HFFc6 (cell line): ENCODE data around the gene RIT1. TPM values are rescaled to one million over a fixed set of nuclear protein-coding genes. Genes with fewer than 3 reads are reported as not detected.

Source experiments
- DNase-seq: peaks from one replicate; pipeline ENCODE4 v3.0.0-alpha.2; 2018
- H3K27ac Mint-ChIP-seq: 2 replicates; pipeline ENCODE4 v1.8.0; 2020; ENCODE audit warnings: mild to moderate bottlenecking, mixed read lengths
- H3K27me3 Mint-ChIP-seq: 2 replicates; pipeline ENCODE4 v1.8.0; 2021; ENCODE audit warnings: mild to moderate bottlenecking, moderate library complexity, mixed read lengths; ENCODE audit not compliant: insufficient read depth
- H3K36me3 Mint-ChIP-seq: 2 replicates; pipeline ENCODE4 v1.8.0; 2021; ENCODE audit warnings: low read depth, mixed read lengths
- H3K4me1 Mint-ChIP-seq: 2 replicates; pipeline ENCODE4 v1.8.0; 2020; ENCODE audit warnings: low read depth, mixed read lengths
- H3K4me3 Mint-ChIP-seq: 2 replicates; pipeline ENCODE4 v1.8.0; 2020; ENCODE audit warnings: mild to moderate bottlenecking, moderate library complexity, mixed read lengths
- H3K9me3 Mint-ChIP-seq: 2 replicates; pipeline ENCODE4 v1.8.0; 2020; ENCODE audit warnings: mild to moderate bottlenecking, mixed read lengths
- CTCF ChIP-seq: fragments of 200-600 bp; sonication (generic); IDR thresholded peaks from 2 replicates; pipeline ENCODE4 v1.5.0; 2021; ENCODE audit warnings: antibody characterized with exemption, mild to moderate bottlenecking
- total RNA-seq, 6 experiments: library from RNA; stranded (reverse); fragmentation: NEBNext Ultra II Directional; extraction: Animal tissue kit (Norgen Biotek cat#: 25700); gene quantifications; 2 replicates in 1 of 6; 3 replicates in 5 of 6; pipeline ENCODE4 v1.2.3, GENCODE V29; 2021

The RIT1 gene
- total RNA-seq, 6 experiments from 2014 or later = 26.1 to 35.4 (median 32.1) TPM

GRCh38 chr1:155951753-155952504 is 40.8 kb upstream of the RIT1 start:
- TF ChIP-seq CTCF = no peak
- Mint-ChIP-seq H3K36me3 (peaks cover 17% of the 10 kb centered on the region), H3K4me1 (no peaks in the 10 kb centered on the region), H3K27me3 (no peaks in the 10 kb centered on the region; the same call in 1 of the 2 replicates), H3K4me3 (no peak overlapping the region), H3K27ac (peak overlapping the region; percentile 24; the same call in 1 of the 2 replicates), H3K9me3 (no peaks in the 10 kb centered on the region)
- DNase-seq = no peak

GRCh38 chr1:155950829-155951228 is 39.7 kb upstream of the RIT1 start:
- peaks cover 26% of the 10 kb centered on the region for H3K36me3 Mint-ChIP-seq

GRCh38 chr1:155947741-155948140 is 36.6 kb upstream of the RIT1 start:
- peaks cover 18% of the 10 kb centered on the region; the same call in 1 of the 2 replicates for H3K36me3 Mint-ChIP-seq
- no peaks in the 10 kb centered on the region; the same call in 1 of the 2 replicates for H3K4me1 Mint-ChIP-seq
- no peak overlapping the region for H3K27ac Mint-ChIP-seq
- H3K4me3 Mint-ChIP-seq = no peak overlapping the region
- TF ChIP-seq CTCF = no peak
- H3K27me3 Mint-ChIP-seq = peaks cover 10% of the 10 kb centered on the region
- no peak for DNase-seq
- H3K9me3 Mint-ChIP-seq = no peaks in the 10 kb centered on the region

More at GRCh38 chr1:155950829-155951228, 39.7 kb upstream of the RIT1 start:
- no peak for DNase-seq
- H3K27me3 Mint-ChIP-seq = no peaks in the 10 kb centered on the region; the same call in 1 of the 2 replicates
- H3K4me3 Mint-ChIP-seq = no peak overlapping the region
- TF ChIP-seq CTCF = no peak
- H3K27ac Mint-ChIP-seq = no peak overlapping the region
- no peaks in the 10 kb centered on the region for H3K9me3 Mint-ChIP-seq
- H3K4me1 Mint-ChIP-seq = no peaks in the 10 kb centered on the region

GRCh38 chr1:155947292-155947691 is 36.1 kb upstream of the RIT1 start:
- Mint-ChIP-seq H3K36me3 (peaks cover 18% of the 10 kb centered on the region; the same call in 1 of the 2 replicates), H3K4me1 (peaks cover 4% of the 10 kb centered on the region), H3K9me3 (no peaks in the 10 kb centered on the region), H3K27ac (no peak overlapping the region), H3K27me3 (peaks cover 12% of the 10 kb centered on the region), H3K4me3 (no peak overlapping the region)
- no peak for DNase-seq
- TF ChIP-seq CTCF = no peak

- H3K27ac Mint-ChIP-seq = peak overlapping the region; percentile 2; the same call in 1 of the 2 replicates
- no peak for TF ChIP-seq CTCF
- H3K4me3 Mint-ChIP-seq = no peak overlapping the region
- H3K36me3 Mint-ChIP-seq = peaks cover 18% of the 10 kb centered on the region; the same call in 1 of the 2 replicates
- H3K4me1 Mint-ChIP-seq = peaks cover 8% of the 10 kb centered on the region
- no peak for DNase-seq
- peaks cover 12% of the 10 kb centered on the region for H3K27me3 Mint-ChIP-seq
- H3K9me3 Mint-ChIP-seq = no peaks in the 10 kb centered on the region
Measured at GRCh38 chr1:155946633-155947219, 35.6 kb upstream of the RIT1 start.
